Suprapubic skin (tissue), 3 donors: ENCODE data around the gene ATN1.

Experiments
- CTCF ChIP-seq, 2 donors: fragments of 200-600 bp in 1 of 2; fragments of 450-650 bp in 1 of 2; sonication (generic) in 1 of 2; IDR thresholded peaks; one replicate each; pipeline ENCODE4 v1.5.1; 2016 to 2019; ENCODE audit warnings: antibody characterized with exemption in 2 of 2, mild to moderate bottlenecking in 1 of 2, moderate library complexity in 1 of 2
- POLR2AphosphoS5 ChIP-seq, 3 donors: sonication (generic); formaldehyde crosslinking; IDR thresholded peaks; one replicate each; pipeline ENCODE4 v1.6.1; 2017; ENCODE audit warnings: antibody characterized with exemption in 3 of 3

GRCh38 chr12:6904280-6905276 lies 23.2 kb upstream of the ATN1 start, which contains the start of gene LRRC23:
- TF ChIP-seq POLR2AphosphoS5 (IDR thresholded peaks at IDR 0.05) = peak in 1 of 3 donors; percentile 52
- no peak for TF ChIP-seq CTCF (IDR thresholded peaks at IDR 0.05)
